Activated CD4-positive, alpha-beta memory T cell treated with anti-CD3 and anti-CD28 coated beads for 36 hours (primary cell): ENCODE data around the gene ANKS1B. TPM values are rescaled to one million over a fixed set of nuclear protein-coding genes. Genes with fewer than 3 reads are reported as not detected.

ENCODE experiments used
- CTCF ChIA-PET: fragments of 350-600 bp; sonication (Branson Sonifier 250); formaldehyde crosslinking; loops from one replicate; lab custom pipeline; 2021; ENCODE audit warnings: antibody characterized with exemption, inconsistent platforms; lab: Charles Lee
- POLR2A ChIA-PET: fragments of 350-600 bp; sonication (Branson Sonifier 250); formaldehyde crosslinking; loops from one replicate; lab custom pipeline; 2021; ENCODE audit warnings: antibody characterized with exemption; lab: Charles Lee
- DNase-seq: peaks from one replicate; pipeline ENCODE4 v3.0.0-alpha.2; 2020
- H3K27ac Mint-ChIP-seq: one replicate; pipeline ENCODE4 v1.8.0; 2021; ENCODE audit warnings: mixed read lengths
- H3K27me3 Mint-ChIP-seq: one replicate; pipeline ENCODE4 v1.8.0; 2021; ENCODE audit warnings: mixed read lengths
- H3K36me3 Mint-ChIP-seq: one replicate; pipeline ENCODE4 v1.8.0; 2021; ENCODE audit warnings: mixed read lengths
- H3K4me1 Mint-ChIP-seq: one replicate; pipeline ENCODE4 v1.8.0; 2021; ENCODE audit warnings: low read depth, mixed read lengths
- H3K4me3 Mint-ChIP-seq: one replicate; pipeline ENCODE4 v1.8.0; 2021; ENCODE audit warnings: mild to moderate bottlenecking, mixed read lengths
- H3K9me3 Mint-ChIP-seq: one replicate; pipeline ENCODE4 v1.8.0; 2021; ENCODE audit warnings: mixed read lengths
- intact Hi-C: fragments of 100-400 bp; cut with micrococcal nuclease; formaldehyde crosslinking; loops from one replicate; pipeline ENCODE4 v1.15.1; 2023
- total RNA-seq, 2 experiments: library from RNA; stranded (reverse); gene quantifications; one replicate each; pipeline ENCODE4 v1.2.3, GENCODE V29; 2021

ANKS1B gene
- total RNA-seq, 2 experiments from 2014 or later = 0.97 to 1.0 TPM

DNA sequence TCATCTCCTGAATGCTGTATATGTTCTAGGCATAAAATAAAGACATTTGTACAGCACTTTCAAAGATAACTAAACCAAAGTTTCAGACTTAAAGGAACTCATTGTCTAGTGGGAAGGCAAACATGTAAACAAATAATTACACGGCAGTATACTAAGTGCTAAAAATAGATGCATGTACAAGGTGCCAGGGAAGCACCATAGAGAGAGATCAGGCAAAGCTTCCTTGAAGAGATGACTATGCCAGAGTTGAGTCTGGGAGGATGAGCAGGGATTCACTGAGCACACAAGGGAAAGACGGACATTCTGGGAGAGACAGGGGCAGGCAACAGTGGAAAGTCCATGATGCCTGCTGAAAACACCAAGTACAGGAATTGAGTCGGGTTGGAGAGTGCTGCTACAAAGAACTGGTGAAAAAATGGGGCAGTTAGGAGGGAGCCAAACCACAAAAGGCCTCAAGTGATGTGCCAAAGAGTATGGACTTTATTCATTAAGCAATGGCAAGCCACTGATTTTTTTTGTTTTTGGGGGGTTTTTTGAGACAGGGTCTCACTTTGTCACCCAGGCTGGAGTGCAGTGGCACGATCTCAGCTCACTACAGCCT is 26.8 kb downstream of the ANKS1B start:
- H3K27ac Mint-ChIP-seq = no peak overlapping the region
- H3K4me1 Mint-ChIP-seq = no peaks in the 10 kb centered on the region
- H3K9me3 Mint-ChIP-seq = no peaks in the 10 kb centered on the region
- ChIA-PET CTCF (no interaction called here), POLR2A (no interaction called here)
- no peak overlapping the region for H3K4me3 Mint-ChIP-seq
- H3K36me3 Mint-ChIP-seq = no peaks in the 10 kb centered on the region
- intact Hi-C loops = no loop called here
- no peaks in the 10 kb centered on the region for H3K27me3 Mint-ChIP-seq
- no peak for DNase-seq

DNA sequence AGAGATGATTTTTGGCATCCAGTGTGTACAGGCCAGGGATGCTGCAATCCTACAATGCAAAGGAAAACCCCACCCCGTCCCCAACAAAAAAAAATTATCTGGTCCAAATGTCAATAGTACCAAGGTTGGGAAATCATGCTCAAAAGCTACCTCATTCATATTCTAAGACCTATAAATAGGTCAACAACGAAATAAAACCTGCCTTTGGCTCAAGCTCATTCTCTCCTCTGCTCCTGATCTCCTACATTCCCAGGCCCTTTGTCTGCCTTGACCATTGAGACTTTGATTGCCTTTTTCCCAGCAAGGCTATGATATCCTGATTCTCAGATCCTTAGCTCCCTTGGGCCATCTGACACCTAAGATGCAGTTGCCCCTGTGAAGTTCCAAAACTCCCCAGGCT is 30.0 kb downstream of the ANKS1B start:
- Mint-ChIP-seq H3K9me3 (no peaks in the 10 kb centered on the region), H3K36me3 (no peaks in the 10 kb centered on the region), H3K4me3 (no peak overlapping the region), H3K27me3 (no peaks in the 10 kb centered on the region), H3K27ac (no peak overlapping the region), H3K4me1 (no peaks in the 10 kb centered on the region)
- CTCF ChIA-PET = no interaction called here
- POLR2A ChIA-PET = no interaction called here
- no peak for DNase-seq
- intact Hi-C loops = no loop called here

DNA sequence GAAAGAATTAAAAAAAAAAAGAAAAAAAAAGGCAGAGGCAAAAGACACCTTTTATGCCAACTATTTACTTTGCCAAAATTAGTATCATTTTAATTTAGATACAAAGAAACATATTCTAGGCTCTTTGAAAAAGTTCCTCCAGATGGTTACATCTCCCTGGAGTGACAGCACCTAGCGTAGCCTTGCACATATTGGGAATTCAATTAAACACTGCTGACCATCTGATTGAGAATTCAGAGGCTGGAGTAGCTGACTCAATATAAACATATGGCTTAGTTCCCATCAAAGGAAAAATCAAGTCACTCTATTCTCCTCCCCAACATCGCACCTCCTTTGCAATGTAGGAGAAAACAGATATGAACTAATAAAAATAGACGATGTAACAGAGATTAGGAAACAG is 36.4 kb downstream of the ANKS1B start:
- POLR2A ChIA-PET = no interaction called here
- intact Hi-C loops = no loop called here
- CTCF ChIA-PET = no interaction called here
- Mint-ChIP-seq H3K27ac (no peak overlapping the region), H3K9me3 (no peaks in the 10 kb centered on the region), H3K36me3 (no peaks in the 10 kb centered on the region), H3K4me1 (no peaks in the 10 kb centered on the region), H3K27me3 (no peaks in the 10 kb centered on the region), H3K4me3 (no peak overlapping the region)
- DNase-seq = no peak

DNA sequence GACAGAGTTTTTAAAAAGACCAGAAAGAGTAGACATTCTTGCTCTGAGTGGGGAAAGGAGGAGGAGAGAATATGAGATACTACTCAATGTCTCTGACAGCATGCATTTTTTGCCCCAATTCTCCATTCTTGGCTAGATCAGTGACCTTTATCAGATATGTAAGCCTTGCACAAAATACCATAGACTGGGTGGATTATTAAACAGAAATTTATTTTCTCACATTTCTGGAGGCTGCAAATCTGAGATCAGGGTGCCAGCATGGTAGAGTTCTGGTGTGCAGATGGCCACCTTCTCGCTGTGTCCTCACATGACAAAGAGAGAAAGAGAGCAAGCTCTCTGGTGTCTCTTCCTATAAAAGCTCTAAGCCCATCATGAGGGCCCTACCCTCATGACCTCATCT is 38.6 kb downstream of the ANKS1B start:
- no peak overlapping the region for H3K27ac Mint-ChIP-seq
- no peaks in the 10 kb centered on the region for H3K9me3 Mint-ChIP-seq
- intact Hi-C loops = no loop called here
- no peaks in the 10 kb centered on the region for H3K27me3 Mint-ChIP-seq
- ChIA-PET POLR2A (no interaction called here), CTCF (no interaction called here)
- H3K4me1 Mint-ChIP-seq = no peaks in the 10 kb centered on the region
- no peak for DNase-seq
- H3K36me3 Mint-ChIP-seq = no peaks in the 10 kb centered on the region
- no peak overlapping the region for H3K4me3 Mint-ChIP-seq

DNA sequence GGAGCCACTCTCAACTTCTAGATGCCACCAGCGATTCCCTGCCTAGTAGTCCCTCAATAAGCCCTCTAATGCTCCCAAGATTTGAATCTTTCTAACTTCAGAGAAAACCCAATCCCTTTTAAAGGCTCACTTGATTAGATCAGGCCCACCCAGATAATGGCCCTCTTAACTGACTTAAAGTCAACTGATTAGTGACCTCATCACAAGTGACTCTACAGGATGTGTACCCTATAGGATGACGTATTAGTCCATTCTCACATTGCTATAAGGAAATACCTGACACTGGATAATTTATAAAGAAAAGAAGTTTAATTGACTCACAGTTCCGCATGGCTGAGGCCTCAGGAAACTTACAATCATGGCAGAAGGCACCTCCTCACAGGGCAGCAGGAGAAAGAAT is 49.1 kb downstream of the ANKS1B start:
- no peaks in the 10 kb centered on the region for H3K36me3 Mint-ChIP-seq
- no peaks in the 10 kb centered on the region for H3K27me3 Mint-ChIP-seq
- ChIA-PET POLR2A (no interaction called here), CTCF (no interaction called here)
- no peak for DNase-seq
- no peaks in the 10 kb centered on the region for H3K9me3 Mint-ChIP-seq
- intact Hi-C loops = no loop called here
- no peak overlapping the region for H3K27ac Mint-ChIP-seq
- H3K4me3 Mint-ChIP-seq = no peak overlapping the region
- H3K4me1 Mint-ChIP-seq = no peaks in the 10 kb centered on the region

DNA sequence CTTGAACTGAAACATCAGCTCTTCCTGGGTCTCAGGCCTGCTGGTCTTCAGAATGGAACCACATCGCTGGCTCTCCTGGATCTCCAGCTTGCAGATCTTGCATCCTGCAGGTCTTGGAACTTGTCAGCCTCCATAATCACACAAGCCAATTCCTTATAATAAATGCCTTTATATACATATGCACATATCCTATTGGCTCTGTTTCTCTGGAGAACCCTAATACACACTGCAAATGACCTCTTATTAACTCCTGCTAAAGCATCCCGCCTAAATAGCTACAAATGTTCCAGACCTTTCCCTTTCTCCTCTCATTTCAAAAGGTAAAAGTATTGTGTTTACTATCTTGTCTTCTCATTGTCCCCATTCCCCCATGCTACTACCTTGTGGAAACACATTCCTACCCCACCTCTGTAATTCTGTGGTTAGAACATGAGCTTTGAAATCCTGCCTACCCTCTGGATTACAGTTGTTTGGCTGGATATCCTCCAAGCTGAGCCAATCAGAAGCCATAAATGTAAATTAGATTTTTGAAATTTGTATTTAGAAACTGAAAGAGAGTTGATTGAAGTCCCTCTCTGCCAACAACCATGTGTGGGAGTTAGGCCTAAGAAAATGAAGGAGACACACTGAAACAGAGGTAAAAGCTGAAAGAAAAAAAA is 58.1 kb downstream of the ANKS1B start:
- H3K36me3 Mint-ChIP-seq = no peaks in the 10 kb centered on the region
- ChIA-PET POLR2A (no interaction called here), CTCF (no interaction called here)
- H3K9me3 Mint-ChIP-seq = no peaks in the 10 kb centered on the region
- DNase-seq = no peak
- no peaks in the 10 kb centered on the region for H3K27me3 Mint-ChIP-seq
- H3K27ac Mint-ChIP-seq = no peak overlapping the region
- no peaks in the 10 kb centered on the region for H3K4me1 Mint-ChIP-seq
- H3K4me3 Mint-ChIP-seq = no peak overlapping the region
- intact Hi-C loops = no loop called here

DNA sequence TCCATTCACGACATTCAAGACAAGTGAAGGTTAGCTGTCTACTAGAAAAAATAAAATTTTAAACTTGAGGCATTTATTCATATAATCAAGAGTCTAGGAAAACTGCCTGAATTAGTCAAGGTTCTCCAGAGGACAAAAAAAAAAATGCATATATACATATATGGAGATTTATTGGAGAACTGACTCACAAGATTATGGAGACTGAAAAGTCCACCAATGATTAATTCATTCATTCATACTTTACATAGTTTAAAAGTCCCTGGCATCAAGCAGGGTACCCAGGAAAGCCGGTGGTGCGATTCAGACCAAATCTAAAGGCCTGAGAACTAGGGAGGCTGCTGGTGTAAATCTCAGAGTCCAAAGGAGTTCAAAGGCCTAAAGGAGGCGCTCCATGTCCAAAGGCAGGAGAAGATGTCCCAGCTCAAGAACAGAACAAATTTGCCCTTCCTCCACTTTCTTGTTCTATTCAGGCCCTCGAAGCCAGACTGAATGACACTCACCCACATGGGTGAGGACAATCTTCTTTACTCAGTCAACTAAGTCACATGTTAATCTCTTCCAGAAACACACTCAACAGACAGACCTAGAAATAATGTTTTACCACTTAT is 64.3 kb downstream of the ANKS1B start:
- no peaks in the 10 kb centered on the region for H3K36me3 Mint-ChIP-seq
- POLR2A ChIA-PET = no interaction called here

DNA sequence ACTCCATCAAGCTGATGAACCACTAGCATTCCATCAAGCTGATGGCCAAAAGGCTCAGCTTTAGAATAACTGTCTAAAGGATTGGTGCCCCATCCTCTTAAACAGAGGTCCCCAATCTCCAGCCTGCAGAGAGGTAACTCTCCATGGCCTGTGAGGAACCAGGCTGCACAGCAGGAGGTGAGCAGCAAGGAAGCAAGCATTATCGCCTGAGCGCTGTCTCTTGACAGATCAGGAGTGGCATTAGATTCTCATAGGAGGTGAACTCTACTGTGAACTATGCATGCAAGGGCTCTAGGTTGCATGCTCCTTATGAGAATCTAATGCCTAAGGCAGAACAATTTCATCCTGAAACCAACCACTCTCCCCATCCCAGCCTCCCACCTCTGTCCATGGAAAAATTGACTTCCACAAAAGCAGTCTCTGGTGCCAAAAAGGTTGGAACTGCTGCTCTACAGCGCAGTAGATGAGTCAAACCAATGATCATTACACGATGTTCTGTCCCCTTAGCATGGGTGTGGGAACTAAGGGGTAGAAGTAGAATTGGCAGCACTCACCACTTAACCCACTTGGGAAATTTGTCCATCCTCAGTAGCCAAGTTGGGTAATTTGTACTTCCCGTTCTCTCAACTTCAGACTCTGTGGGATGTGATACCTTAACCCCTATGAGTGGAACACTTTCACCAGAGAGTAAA is 66.9 kb downstream of the ANKS1B start:
- no peak overlapping the region for H3K4me3 Mint-ChIP-seq
- DNase-seq = no peak
- H3K4me1 Mint-ChIP-seq = no peaks in the 10 kb centered on the region
- no peaks in the 10 kb centered on the region for H3K36me3 Mint-ChIP-seq
- no peaks in the 10 kb centered on the region for H3K9me3 Mint-ChIP-seq
- no peak overlapping the region for H3K27ac Mint-ChIP-seq
- ChIA-PET POLR2A (no interaction called here), CTCF (no interaction called here)
- H3K27me3 Mint-ChIP-seq = no peaks in the 10 kb centered on the region
- intact Hi-C loops = no loop called here

More for the DNA sequence above, 64.3 kb downstream of the ANKS1B start:
- H3K4me1 Mint-ChIP-seq = no peaks in the 10 kb centered on the region
- H3K4me3 Mint-ChIP-seq = no peak overlapping the region
- intact Hi-C loops = no loop called here
- H3K27ac Mint-ChIP-seq = no peak overlapping the region
- DNase-seq = no peak
- H3K9me3 Mint-ChIP-seq = no peaks in the 10 kb centered on the region
- no peaks in the 10 kb centered on the region for H3K27me3 Mint-ChIP-seq
- CTCF ChIA-PET = no interaction called here

DNA sequence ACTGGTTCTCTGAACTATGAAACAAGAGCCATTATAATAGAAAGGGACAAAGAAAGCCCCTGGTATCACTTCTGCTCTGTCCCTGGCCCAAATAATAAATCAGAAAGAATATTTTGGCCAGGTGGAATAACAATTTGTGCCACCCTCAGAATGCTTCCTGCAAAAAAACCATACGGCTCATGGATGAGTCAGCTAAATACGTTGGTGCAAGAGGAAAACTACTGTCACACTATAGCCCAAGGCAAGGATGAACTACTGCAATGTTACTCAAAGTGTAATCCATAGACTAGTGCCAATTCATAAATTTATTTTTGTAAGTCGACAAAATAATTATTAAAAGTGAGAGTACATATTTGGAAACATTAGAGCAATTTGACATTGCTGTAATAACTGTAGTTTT is 68.2 kb downstream of the ANKS1B start:
- Mint-ChIP-seq H3K27ac (no peak overlapping the region), H3K36me3 (no peaks in the 10 kb centered on the region), H3K9me3 (no peaks in the 10 kb centered on the region), H3K4me1 (no peaks in the 10 kb centered on the region), H3K27me3 (no peaks in the 10 kb centered on the region), H3K4me3 (no peak overlapping the region)
- intact Hi-C loops = no loop called here
- POLR2A ChIA-PET = no interaction called here
- CTCF ChIA-PET = no interaction called here
- DNase-seq = no peak

DNA sequence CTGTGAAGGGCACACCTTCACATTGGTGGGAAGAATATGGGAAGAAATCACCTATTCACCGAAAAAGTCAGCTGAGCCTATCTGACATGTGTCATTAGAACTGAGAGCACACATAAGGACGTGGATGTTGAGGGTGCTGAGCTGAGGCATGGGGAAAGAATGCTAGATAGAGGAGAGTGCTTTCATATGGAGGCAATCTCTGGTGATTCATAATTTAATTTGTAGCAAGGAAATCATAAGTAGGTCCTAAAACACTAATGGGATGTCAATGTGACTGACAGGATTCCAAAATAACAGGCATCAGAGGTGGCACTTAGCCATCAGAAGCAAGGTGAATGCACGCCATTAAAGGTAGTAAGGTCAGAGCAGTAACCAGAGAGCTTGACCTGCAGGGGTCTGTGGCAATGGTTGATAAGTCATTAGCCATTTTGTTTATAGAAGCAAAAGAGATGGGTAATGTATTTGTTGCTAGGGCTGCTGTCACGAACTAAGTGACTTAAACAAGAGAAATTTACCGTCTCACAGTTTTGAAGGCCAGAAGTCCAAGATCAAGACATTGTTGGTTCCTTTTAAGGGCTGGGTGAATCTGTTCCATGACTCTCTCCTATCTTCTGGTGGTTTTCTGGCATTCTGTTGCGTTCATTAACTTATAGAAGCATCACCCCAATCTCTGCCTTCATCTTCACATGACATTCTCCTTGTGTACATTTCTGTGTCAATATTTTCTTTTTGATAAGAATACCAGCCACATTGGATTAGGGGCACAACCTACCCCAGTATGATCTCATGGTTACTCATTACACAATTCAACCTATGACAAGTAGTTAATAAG is 69.3 kb downstream of the ANKS1B start:
- no peak overlapping the region for H3K4me3 Mint-ChIP-seq
- DNase-seq = no peak
- H3K27ac Mint-ChIP-seq = no peak overlapping the region
- no peaks in the 10 kb centered on the region for H3K9me3 Mint-ChIP-seq
- CTCF ChIA-PET = no interaction called here
- H3K4me1 Mint-ChIP-seq = no peaks in the 10 kb centered on the region
- intact Hi-C loops = no loop called here
- no peaks in the 10 kb centered on the region for H3K27me3 Mint-ChIP-seq
- H3K36me3 Mint-ChIP-seq = no peaks in the 10 kb centered on the region
- POLR2A ChIA-PET = no interaction called here

DNA sequence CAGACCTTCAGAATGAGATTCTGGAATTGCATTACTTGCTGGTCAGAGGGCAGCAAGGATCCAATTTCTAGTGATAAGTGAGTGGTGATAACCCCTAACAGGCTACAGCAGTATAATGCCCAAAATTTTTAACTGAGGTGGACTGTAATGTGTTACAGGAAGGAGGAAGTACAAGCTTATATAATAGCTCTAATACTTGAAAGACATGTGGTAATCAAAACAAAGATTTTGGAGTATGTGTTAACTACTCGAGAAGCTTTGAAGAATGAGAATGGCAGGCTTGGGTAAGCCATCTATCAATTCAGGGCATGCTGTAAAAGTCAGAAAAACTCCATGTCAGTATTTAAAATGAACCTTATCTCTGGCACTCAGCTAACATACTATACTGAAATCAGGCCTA is 70.5 kb downstream of the ANKS1B start:
- ChIA-PET POLR2A (no interaction called here), CTCF (no interaction called here)
- Mint-ChIP-seq H3K27me3 (no peaks in the 10 kb centered on the region), H3K27ac (no peak overlapping the region), H3K9me3 (no peaks in the 10 kb centered on the region), H3K36me3 (no peaks in the 10 kb centered on the region), H3K4me1 (no peaks in the 10 kb centered on the region), H3K4me3 (no peak overlapping the region)
- no peak for DNase-seq
- intact Hi-C loops = no loop called here

DNA sequence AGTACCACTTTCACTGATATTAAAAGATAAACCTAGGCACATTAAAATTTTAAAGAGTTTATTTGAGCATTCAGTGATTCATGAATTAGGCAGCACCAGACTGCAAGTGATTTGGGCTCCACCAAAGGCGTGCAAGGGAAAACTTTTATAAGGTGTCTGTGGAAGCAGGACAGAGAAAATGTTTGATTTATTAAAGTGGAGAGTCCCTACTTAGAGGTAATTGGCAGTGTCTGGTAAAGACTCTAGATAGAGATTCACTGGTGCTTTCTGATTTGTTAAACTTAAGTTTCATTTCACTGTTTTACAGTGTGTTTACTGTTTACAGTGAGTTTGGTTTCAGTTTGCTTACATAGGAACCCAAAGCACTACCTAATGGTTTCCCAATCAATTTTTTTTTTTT is 72.8 kb downstream of the ANKS1B start:
- Mint-ChIP-seq H3K27me3 (no peaks in the 10 kb centered on the region), H3K36me3 (no peaks in the 10 kb centered on the region), H3K27ac (no peak overlapping the region), H3K9me3 (no peaks in the 10 kb centered on the region), H3K4me3 (no peak overlapping the region), H3K4me1 (no peaks in the 10 kb centered on the region)
- POLR2A ChIA-PET = no interaction called here
- CTCF ChIA-PET = no interaction called here
- intact Hi-C loops = no loop called here
- DNase-seq = no peak
